SK-N-SH treated with all-trans-retinoic acid at 6 μM for 48 hours (cell line): ENCODE data around the gene QPCT.
A peak's percentile ranks its signal among the peaks of the same experiment; 100 is the strongest.

ENCODE experiments used
- ATAC-seq: fragments of 200-7000 bp; cut with Tn5 transposase; 3 replicates; pipeline ENCODE4 v1.9.1; 2020; ENCODE audit warnings: mild to moderate bottlenecking, moderate library complexity
- ARNTL ChIP-seq: fragments of 450-650 bp; formaldehyde crosslinking; IDR thresholded peaks from 2 replicates; pipeline ENCODE4 v1.5.0; 2020; ENCODE audit warnings: low read depth, mild to moderate bottlenecking, moderate library complexity, borderline replicate concordance
- CSDC2 ChIP-seq: fragments of 250-450 bp; sonication (Bioruptor Pico); IDR thresholded peaks from 2 replicates; pipeline ENCODE4 v1.5.0; 2020; ENCODE audit warnings: mild to moderate bottlenecking, moderate library complexity
- GLIS3 ChIP-seq: fragments of 250-450 bp; sonication (Bioruptor Pico); IDR thresholded peaks from 2 replicates; pipeline ENCODE4 v1.5.0; 2020; ENCODE audit warnings: mild to moderate bottlenecking, moderate library complexity
- ISL1 ChIP-seq: fragments of 250-450 bp; sonication (Bioruptor Pico); IDR thresholded peaks from 2 replicates; pipeline ENCODE4 v2.1.2; 2022; ENCODE audit warnings: mild to moderate bottlenecking, moderate library complexity
- OSR1 ChIP-seq: fragments of 250-450 bp; sonication (Bioruptor Pico); IDR thresholded peaks from 2 replicates; pipeline ENCODE4 v1.8.0; 2022; ENCODE audit warnings: moderate library complexity, mild to moderate bottlenecking, inconsistent platforms
- PPARA ChIP-seq: fragments of 250-450 bp; sonication (Bioruptor Pico); IDR thresholded peaks from 2 replicates; pipeline ENCODE4 v1.5.0; 2020; ENCODE audit warnings: mild to moderate bottlenecking, borderline replicate concordance
- RARB ChIP-seq: fragments of 250-450 bp; sonication (Bioruptor Pico); IDR thresholded peaks from 2 replicates; pipeline ENCODE4 v1.8.0; 2021; ENCODE audit warnings: mild to moderate bottlenecking, moderate library complexity
- SNAI2 ChIP-seq: fragments of 250-450 bp; sonication (Bioruptor Pico); IDR thresholded peaks from 2 replicates; pipeline ENCODE4 v1.5.0; 2020; ENCODE audit warnings: mild to moderate bottlenecking, moderate library complexity
- TCF4 ChIP-seq: fragments of 250-450 bp; sonication (Bioruptor Pico); IDR thresholded peaks from 2 replicates; pipeline ENCODE4 v1.8.0; 2021; ENCODE audit warnings: mild to moderate bottlenecking, moderate library complexity, borderline replicate concordance
- TOX ChIP-seq: fragments of 250-450 bp; sonication (Bioruptor Pico); IDR thresholded peaks from 2 replicates; pipeline ENCODE4 v1.8.0; 2021; ENCODE audit warnings: mild to moderate bottlenecking, moderate library complexity, borderline replicate concordance
- ZC3H10 ChIP-seq: fragments of 250-450 bp; sonication (Bioruptor Pico); IDR thresholded peaks from 2 replicates; pipeline ENCODE4 v1.5.1; 2021; ENCODE audit warnings: mild to moderate bottlenecking, moderate library complexity
- ZFP30 ChIP-seq: fragments of 450-650 bp; formaldehyde crosslinking; IDR thresholded peaks from 2 replicates; pipeline ENCODE4 v1.5.0; 2022; ENCODE audit warnings: mild to moderate bottlenecking, moderate library complexity
- ZNF565 ChIP-seq: fragments of 450-650 bp; formaldehyde crosslinking; conservative IDR thresholded peaks from 2 replicates; pipeline ENCODE4 v1.5.0; 2020; ENCODE audit warnings: low read depth, mild to moderate bottlenecking, moderate library complexity
- ZNF70 ChIP-seq: fragments of 450-650 bp; formaldehyde crosslinking; IDR thresholded peaks from 2 replicates; pipeline ENCODE4 v1.5.0; 2020; ENCODE audit warnings: mild to moderate bottlenecking, moderate library complexity
- ZNF8 ChIP-seq: fragments of 450-650 bp; formaldehyde crosslinking; IDR thresholded peaks from 2 replicates; pipeline ENCODE4 v1.5.0; 2020; ENCODE audit warnings: mild to moderate bottlenecking, moderate library complexity
- TF ChIP-seq, protein P1 (sequence below): fragments of 250-450 bp; sonication (Bioruptor Pico); IDR thresholded peaks from 2 replicates; pipeline ENCODE4 v1.5.0; 2020; ENCODE audit warnings: mild to moderate bottlenecking, moderate library complexity
- TF ChIP-seq, protein P2 (sequence below): fragments of 250-450 bp; sonication (Bioruptor Pico); IDR thresholded peaks from 2 replicates; pipeline ENCODE4 v1.8.0; 2021; ENCODE audit warnings: low read depth, mild to moderate bottlenecking, moderate library complexity, borderline replicate concordance
- TF ChIP-seq, protein P3 (sequence below): fragments of 250-450 bp; sonication (Bioruptor Pico); IDR thresholded peaks from 2 replicates; pipeline ENCODE4 v1.8.0; 2020; ENCODE audit warnings: mild to moderate bottlenecking, moderate library complexity, borderline replicate concordance
- TF ChIP-seq, protein P4 (sequence below): fragments of 250-450 bp; sonication (Bioruptor Pico); IDR thresholded peaks from 2 replicates; pipeline ENCODE4 v1.5.1; 2020; ENCODE audit warnings: low read depth, mild to moderate bottlenecking, moderate library complexity
- TF ChIP-seq, protein P5 (sequence below): fragments of 250-450 bp; sonication (Bioruptor Pico); IDR thresholded peaks from 2 replicates; pipeline ENCODE4 v1.5.1; 2021; ENCODE audit warnings: mild to moderate bottlenecking, moderate library complexity

The QPCT gene

DNA sequence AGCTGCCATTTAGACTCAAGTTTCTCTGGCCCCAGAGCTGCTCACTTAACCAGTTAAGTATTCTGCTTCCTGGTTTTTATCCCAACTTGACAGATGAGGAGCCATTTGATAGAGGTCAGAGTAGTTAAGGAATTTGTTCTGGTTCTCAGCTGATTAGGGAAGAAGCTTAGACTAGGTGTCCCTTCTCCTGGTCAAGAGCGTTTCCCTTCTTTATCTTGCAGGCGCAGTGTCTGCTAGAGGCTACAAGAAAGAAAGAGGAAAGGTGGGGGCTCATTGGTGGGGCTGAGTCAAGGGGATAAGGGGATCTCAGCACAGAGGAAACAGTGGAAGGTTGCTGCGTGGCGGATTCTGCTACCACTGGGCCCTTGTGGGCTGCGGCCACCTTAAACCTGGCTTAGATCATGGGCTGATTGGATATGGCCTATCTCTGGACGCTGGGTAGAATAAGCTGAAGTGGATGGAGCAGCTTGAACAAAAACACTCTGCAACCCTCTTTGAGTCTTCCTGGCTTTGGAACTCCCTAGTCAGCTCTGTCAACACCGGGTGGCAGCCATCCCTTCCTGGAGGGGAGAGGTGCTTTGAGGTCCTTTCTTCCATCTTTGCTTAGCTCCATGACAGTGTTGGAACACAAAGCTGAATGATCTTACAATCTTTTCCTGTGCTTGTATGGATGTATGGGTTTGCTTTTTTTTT, 70.8 kb downstream of the QPCT start:
- no peak for TF ChIP-seq GLIS3 (CRISPR knock-in tag)
- TF ChIP-seq, protein P1, sequence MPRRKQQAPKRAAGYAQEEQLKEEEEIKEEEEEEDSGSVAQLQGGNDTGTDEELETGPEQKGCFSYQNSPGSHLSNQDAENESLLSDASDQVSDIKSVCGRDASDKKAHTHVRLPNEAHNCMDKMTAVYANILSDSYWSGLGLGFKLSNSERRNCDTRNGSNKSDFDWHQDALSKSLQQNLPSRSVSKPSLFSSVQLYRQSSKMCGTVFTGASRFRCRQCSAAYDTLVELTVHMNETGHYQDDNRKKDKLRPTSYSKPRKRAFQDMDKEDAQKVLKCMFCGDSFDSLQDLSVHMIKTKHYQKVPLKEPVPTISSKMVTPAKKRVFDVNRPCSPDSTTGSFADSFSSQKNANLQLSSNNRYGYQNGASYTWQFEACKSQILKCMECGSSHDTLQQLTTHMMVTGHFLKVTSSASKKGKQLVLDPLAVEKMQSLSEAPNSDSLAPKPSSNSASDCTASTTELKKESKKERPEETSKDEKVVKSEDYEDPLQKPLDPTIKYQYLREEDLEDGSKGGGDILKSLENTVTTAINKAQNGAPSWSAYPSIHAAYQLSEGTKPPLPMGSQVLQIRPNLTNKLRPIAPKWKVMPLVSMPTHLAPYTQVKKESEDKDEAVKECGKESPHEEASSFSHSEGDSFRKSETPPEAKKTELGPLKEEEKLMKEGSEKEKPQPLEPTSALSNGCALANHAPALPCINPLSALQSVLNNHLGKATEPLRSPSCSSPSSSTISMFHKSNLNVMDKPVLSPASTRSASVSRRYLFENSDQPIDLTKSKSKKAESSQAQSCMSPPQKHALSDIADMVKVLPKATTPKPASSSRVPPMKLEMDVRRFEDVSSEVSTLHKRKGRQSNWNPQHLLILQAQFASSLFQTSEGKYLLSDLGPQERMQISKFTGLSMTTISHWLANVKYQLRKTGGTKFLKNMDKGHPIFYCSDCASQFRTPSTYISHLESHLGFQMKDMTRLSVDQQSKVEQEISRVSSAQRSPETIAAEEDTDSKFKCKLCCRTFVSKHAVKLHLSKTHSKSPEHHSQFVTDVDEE: no peak
- TF ChIP-seq ZFP30 (CRISPR knock-in tag): no peak
- TF ChIP-seq RARB (CRISPR knock-in tag): no peak
- TF ChIP-seq ISL1 (CRISPR knock-in tag): peak; percentile 30; the same call in 1 of the 2 replicates
- TF ChIP-seq PPARA (CRISPR knock-in tag): no peak
- no peak for TF ChIP-seq CSDC2
- TF ChIP-seq TOX: no peak
- TF ChIP-seq, all 23 proteins: peak for 1
- ATAC-seq: peak; percentile 72

DNA sequence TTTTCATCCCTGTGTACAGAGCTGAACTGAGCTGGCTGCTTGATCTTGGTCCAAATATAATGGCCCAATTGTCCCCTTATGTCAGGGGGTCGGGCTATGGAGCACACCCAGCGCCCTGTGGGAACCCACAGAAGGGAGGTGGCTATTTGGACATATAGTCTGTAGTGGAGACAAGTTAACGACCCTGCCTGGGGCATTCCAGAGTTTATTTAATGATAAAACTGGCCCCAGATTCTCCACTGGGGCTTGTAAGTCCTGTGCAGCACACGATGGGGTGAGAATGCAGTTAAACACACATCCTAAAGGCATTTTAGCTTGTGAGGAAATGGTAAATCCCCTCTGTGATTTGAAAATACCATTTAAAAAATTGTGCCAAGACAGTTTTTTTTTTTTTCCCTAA, 72.9 kb downstream of the QPCT start:
- TF ChIP-seq PPARA (CRISPR knock-in tag): no peak
- no peak for TF ChIP-seq TCF4 (CRISPR knock-in tag)
- 0 out of 3 replicates have a peak, but pooled peaks have one; percentile 8 for ATAC-seq

DNA sequence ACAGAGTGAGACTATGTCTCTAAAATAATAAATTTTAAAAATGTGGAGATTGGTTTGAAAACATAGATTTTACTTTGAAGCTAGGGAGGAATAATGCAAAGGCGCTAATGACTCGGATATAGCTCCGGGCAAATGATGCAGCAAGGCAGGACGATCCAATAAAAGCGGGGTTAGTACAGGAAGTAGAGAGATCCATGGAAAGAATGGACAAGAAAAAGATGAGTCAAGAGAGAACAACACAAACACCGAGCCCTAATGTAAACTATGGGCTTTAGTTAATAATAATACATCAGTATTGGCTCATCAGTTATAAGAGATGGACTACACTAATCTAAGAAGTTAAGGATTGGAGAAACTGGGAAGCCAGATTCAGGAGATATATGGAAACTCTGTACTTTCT, 74.5 kb downstream of the QPCT start:
- no peak for ATAC-seq
- TF ChIP-seq TCF4 (CRISPR knock-in tag) (no peak), RARB (CRISPR knock-in tag) (no peak), ZNF70 (no peak), SNAI2 (CRISPR knock-in tag) (no peak)

DNA sequence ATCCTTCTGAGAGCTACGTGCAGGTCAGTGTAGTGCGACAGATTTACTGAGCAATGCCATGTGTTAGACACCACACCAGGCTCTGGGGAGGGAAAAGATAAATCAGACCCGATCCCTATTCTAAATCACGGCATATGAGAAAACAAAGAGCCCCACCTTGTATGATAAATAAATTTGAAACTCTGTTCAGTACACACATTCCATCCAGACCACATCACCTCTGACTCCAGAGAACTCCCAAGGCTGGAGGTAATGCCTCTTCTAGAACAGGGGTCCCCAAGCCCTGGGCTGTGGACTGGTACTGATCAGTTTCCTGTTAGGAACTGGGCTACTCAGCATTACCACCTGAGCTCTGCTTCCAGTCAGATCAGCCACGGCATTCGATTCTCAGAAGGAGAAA, 77.3 kb downstream of the QPCT start:
- TF ChIP-seq, protein P2, sequence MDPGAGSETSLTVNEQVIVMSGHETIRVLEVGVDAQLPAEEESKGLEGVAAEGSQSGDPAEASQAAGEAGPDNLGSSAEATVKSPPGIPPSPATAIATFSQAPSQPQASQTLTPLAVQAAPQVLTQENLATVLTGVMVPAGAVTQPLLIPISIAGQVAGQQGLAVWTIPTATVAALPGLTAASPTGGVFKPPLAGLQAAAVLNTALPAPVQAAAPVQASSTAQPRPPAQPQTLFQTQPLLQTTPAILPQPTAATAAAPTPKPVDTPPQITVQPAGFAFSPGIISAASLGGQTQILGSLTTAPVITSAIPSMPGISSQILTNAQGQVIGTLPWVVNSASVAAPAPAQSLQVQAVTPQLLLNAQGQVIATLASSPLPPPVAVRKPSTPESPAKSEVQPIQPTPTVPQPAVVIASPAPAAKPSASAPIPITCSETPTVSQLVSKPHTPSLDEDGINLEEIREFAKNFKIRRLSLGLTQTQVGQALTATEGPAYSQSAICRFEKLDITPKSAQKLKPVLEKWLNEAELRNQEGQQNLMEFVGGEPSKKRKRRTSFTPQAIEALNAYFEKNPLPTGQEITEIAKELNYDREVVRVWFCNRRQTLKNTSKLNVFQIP (CRISPR knock-in tag): no peak
- TF ChIP-seq, protein P3, sequence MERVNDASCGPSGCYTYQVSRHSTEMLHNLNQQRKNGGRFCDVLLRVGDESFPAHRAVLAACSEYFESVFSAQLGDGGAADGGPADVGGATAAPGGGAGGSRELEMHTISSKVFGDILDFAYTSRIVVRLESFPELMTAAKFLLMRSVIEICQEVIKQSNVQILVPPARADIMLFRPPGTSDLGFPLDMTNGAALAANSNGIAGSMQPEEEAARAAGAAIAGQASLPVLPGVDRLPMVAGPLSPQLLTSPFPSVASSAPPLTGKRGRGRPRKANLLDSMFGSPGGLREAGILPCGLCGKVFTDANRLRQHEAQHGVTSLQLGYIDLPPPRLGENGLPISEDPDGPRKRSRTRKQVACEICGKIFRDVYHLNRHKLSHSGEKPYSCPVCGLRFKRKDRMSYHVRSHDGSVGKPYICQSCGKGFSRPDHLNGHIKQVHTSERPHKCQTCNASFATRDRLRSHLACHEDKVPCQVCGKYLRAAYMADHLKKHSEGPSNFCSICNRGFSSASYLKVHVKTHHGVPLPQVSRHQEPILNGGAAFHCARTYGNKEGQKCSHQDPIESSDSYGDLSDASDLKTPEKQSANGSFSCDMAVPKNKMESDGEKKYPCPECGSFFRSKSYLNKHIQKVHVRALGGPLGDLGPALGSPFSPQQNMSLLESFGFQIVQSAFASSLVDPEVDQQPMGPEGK (CRISPR knock-in tag): no peak
- TF ChIP-seq ZNF565 (CRISPR knock-in tag): no peak
- TF ChIP-seq ZNF8 (CRISPR knock-in tag): no peak
- TF ChIP-seq ZFP30 (CRISPR knock-in tag): no peak
- TF ChIP-seq, protein P4, sequence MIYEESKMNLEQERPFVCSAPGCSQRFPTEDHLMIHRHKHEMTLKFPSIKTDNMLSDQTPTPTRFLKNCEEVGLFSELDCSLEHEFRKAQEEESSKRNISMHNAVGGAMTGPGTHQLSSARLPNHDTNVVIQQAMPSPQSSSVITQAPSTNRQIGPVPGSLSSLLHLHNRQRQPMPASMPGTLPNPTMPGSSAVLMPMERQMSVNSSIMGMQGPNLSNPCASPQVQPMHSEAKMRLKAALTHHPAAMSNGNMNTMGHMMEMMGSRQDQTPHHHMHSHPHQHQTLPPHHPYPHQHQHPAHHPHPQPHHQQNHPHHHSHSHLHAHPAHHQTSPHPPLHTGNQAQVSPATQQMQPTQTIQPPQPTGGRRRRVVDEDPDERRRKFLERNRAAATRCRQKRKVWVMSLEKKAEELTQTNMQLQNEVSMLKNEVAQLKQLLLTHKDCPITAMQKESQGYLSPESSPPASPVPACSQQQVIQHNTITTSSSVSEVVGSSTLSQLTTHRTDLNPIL: no peak
- no peak for TF ChIP-seq TCF4 (CRISPR knock-in tag)
- no peak for ATAC-seq

DNA sequence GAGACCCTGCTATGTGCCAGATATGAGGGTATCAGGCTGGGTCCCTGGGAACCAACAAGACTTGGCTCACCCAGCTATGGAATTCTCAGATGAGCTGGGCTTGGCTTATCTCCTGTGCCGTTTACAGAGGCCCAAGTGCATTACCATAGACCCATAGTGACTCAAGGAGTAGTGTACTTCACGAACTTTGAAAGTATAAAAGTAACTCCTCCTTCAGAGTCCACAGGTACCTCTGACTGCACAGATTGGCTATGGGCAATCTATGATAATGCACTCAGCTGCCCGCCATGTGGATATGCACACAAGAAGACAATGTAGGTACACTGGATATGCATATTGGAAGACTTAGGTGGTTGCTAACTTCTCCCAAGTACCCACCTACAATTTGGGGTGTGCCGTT, 78.4 kb downstream of the QPCT start:
- TF ChIP-seq OSR1 (CRISPR knock-in tag): no peak
- TF ChIP-seq ZNF70: no peak
- TF ChIP-seq, protein P2 (CRISPR knock-in tag): no peak
- TF ChIP-seq ARNTL (CRISPR knock-in tag): no peak
- TF ChIP-seq, protein P5, sequence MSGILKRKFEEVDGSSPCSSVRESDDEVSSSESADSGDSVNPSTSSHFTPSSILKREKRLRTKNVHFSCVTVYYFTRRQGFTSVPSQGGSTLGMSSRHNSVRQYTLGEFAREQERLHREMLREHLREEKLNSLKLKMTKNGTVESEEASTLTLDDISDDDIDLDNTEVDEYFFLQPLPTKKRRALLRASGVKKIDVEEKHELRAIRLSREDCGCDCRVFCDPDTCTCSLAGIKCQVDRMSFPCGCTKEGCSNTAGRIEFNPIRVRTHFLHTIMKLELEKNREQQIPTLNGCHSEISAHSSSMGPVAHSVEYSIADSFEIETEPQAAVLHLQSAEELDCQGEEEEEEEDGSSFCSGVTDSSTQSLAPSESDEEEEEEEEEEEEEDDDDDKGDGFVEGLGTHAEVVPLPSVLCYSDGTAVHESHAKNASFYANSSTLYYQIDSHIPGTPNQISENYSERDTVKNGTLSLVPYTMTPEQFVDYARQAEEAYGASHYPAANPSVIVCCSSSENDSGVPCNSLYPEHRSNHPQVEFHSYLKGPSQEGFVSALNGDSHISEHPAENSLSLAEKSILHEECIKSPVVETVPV (CRISPR knock-in tag): no peak
- TF ChIP-seq ZC3H10 (CRISPR knock-in tag): no peak
- ATAC-seq: no peak
